Measurements from ENCODE around the gene GNAZ.

Gene GNAZ

DNA sequence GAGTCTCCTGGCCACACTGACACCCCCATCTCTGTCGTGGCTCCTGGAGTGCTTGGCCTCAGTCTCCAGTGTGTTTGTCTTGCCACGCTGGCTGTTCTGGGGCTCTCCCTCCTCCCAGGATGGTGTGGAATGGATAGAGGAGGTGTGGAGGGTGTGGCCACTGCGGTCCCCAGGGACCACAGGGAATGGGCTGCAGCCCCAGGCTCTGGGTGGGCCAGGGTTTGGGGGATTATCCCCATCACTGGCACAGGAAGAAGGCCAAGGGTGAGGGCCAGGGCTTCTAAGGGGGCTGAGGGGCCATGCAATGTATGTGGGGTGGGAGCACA is 8.1 kb downstream of the GNAZ start:
- Histone ChIP-seq H3K4me3 (replicated peaks; ENCODE audit: insufficient read depth, low read length) (no peak overlapping the region), H3K27ac (replicated peaks) (no peak overlapping the region), H3K27me3 (ENCODE audit: insufficient read depth, poor library complexity, severe bottlenecking) (no peaks in the 10 kb centered on the region)
- no peak for DNase-seq (ENCODE audit: low read depth in 1 of 2, low spot score in 1 of 2)
- TF ChIP-seq POLR2AphosphoS5 (IDR thresholded peaks at IDR 0.05; ENCODE audit: low read depth) (no peak), CTCF (IDR thresholded peaks at IDR 0.05; ENCODE audit: insufficient read depth, low read length) (no peak), SPI1 (IDR thresholded peaks at IDR 0.05; ENCODE audit: borderline replicate concordance, low read depth) (no peak), REST (IDR thresholded peaks at IDR 0.05; ENCODE audit: insufficient replicate concordance, low read depth) (no peak), GABPA (IDR thresholded peaks at IDR 0.05; ENCODE audit: low read depth) (no peak)

GRCh38 chr22:23079240-23079768 is 9.0 kb downstream of the GNAZ start:
- Histone ChIP-seq H3K4me3 (replicated peaks; ENCODE audit: insufficient read depth, low read length) (no peak overlapping the region), H3K27me3 (ENCODE audit: insufficient read depth, poor library complexity, severe bottlenecking) (peaks cover 1% of the 10 kb centered on the region), H3K27ac (replicated peaks) (no peak overlapping the region)
- DNase-seq (ENCODE audit: low read depth in 1 of 2, low spot score in 1 of 2) = no peak
- TF ChIP-seq CTCF (IDR thresholded peaks at IDR 0.05; ENCODE audit: insufficient read depth, low read length) (no peak), SPI1 (IDR thresholded peaks at IDR 0.05; ENCODE audit: borderline replicate concordance, low read depth) (no peak), GABPA (IDR thresholded peaks at IDR 0.05; ENCODE audit: low read depth) (no peak), POLR2AphosphoS5 (IDR thresholded peaks at IDR 0.05; ENCODE audit: low read depth) (no peak), REST (IDR thresholded peaks at IDR 0.05; ENCODE audit: insufficient replicate concordance, low read depth) (no peak)

- no peak for DNase-seq (ENCODE audit: low read depth in 1 of 2, low spot score in 1 of 2)
- no peak overlapping the region for H3K27ac ChIP-seq (replicated peaks)
Measured at GRCh38 chr22:23079814-23080521, 9.6 kb downstream of the GNAZ start.

More at GRCh38 chr22:23079814-23080521, 9.6 kb downstream of the GNAZ start:
- no peak overlapping the region for H3K4me3 ChIP-seq (replicated peaks; ENCODE audit: insufficient read depth, low read length)
- no peak for TF ChIP-seq POLR2AphosphoS5 (IDR thresholded peaks at IDR 0.05; ENCODE audit: low read depth)
- no peak for TF ChIP-seq REST (IDR thresholded peaks at IDR 0.05; ENCODE audit: insufficient replicate concordance, low read depth)
- TF ChIP-seq CTCF (IDR thresholded peaks at IDR 0.05; ENCODE audit: insufficient read depth, low read length) = no peak
- TF ChIP-seq GABPA (IDR thresholded peaks at IDR 0.05; ENCODE audit: low read depth) = no peak
- no peak for TF ChIP-seq SPI1 (IDR thresholded peaks at IDR 0.05; ENCODE audit: borderline replicate concordance, low read depth)
- H3K27me3 ChIP-seq (ENCODE audit: insufficient read depth, poor library complexity, severe bottlenecking) = peaks cover 4% of the 10 kb centered on the region

All from HL-60 (cell line).